GM21360 (cell line): Measurements from ENCODE around the gene SLC9A9.

ENCODE experiments used
- ATAC-seq: cut with Tn5 transposase; IDR thresholded peaks from one replicate; pipeline ENCODE4 v1.9.1; 2021; ENCODE audit warnings: mild to moderate bottlenecking, moderate library complexity; ENCODE audit not compliant: unreplicated experiment

Gene SLC9A9

DNA sequence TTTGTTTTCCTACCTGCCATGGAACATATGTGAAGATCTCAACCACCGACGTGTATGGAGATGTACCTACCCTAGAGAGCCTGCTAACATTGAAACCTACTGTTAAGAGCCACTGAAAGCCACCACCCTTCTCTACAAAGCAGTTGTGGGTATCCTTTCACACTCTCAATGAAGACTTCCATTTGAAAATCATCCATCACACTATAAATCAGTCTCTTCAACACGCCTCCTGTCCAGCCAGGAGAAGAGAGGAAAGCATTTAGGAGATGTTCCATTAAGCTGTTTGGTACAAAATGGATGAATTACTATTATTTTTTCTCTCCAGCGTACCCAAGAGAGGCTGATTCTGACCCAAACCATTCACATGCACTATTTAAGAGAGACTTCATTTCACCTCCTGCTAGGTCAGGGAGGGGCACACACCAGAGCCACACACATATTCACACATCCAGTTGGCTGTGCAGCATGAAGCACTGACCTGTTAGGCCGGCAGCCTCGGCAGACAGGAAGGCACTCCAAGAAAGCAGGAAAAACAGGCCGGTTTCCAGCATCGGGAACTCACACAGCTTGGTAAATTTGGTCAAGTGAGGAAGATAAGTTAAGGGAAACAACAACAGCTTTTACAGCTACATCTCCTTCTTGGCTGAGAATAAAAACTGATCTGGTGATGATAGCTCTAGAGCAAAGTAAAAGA is 274.5 kb downstream of the SLC9A9 start:
- no peak for ATAC-seq

GRCh38 chr3:143571548-143571947 is 276.7 kb downstream of the SLC9A9 start:
- ATAC-seq = no peak

- ATAC-seq = no peak
These were observed 280.4 kb downstream of the SLC9A9 start for GRCh38 chr3:143567823-143568222.

GRCh38 chr3:143565951-143566350 is 282.3 kb downstream of the SLC9A9 start:
- ATAC-seq = no peak

DNA sequence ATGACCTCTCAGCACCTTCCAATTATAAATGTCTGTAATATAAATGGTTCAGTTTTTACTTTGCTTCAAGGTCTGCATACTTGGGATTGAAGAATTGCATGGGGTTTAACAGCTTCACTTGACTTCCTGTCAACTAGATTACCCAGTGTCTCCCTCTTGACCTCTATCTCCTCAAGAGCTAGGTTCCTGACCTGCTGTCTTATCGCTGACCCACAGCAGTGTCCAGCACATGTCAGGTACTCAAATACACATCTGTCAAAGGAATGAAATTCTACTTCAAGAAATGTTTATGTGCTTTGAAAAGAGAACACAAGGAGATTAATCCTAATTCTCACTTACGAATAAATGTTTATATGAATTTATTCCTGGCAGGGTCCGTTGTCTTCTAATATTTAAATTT is 284.5 kb downstream of the SLC9A9 start:
- ATAC-seq = no peak

DNA sequence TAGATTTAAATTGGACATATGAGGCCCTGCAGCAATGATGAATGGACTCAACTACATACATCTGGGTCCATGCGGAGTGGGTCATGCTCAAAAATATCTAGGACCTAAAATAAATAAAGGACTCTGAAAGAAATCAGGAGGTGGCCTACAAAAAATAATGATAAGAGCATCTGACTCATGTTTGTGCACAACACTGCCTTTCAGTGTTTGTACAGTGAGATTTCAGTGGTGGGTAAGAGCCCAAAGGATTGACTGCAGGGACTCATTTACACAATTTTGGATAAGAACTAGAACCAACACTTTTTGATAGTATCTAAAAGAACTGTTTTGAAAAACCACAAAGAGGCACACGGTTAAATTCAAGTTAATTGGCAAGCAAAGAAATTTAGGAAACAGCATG is 285.5 kb downstream of the SLC9A9 start:
- ATAC-seq = no peak

DNA sequence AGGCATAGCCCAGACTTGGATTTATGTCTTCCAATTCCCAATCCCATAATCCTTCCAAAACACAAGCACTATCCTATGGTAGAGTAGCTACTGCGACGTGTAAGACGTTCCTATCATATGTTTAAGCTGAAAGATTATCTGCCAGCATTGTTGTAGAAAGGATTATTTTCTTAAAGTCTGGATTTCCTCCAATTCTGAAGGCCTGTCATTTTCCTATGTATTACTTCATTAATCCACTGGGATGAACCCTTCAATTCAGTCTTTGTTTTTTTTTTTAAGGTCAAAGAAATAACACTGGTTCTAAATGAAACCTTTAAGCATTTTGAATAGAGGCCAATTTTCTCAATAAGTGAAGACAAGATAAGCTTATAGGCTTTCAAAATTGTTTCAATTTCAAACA is 289.0 kb downstream of the SLC9A9 start:
- ATAC-seq = no peak

GRCh38 chr3:143552851-143553250 is 295.4 kb downstream of the SLC9A9 start:
- ATAC-seq = no peak

DNA sequence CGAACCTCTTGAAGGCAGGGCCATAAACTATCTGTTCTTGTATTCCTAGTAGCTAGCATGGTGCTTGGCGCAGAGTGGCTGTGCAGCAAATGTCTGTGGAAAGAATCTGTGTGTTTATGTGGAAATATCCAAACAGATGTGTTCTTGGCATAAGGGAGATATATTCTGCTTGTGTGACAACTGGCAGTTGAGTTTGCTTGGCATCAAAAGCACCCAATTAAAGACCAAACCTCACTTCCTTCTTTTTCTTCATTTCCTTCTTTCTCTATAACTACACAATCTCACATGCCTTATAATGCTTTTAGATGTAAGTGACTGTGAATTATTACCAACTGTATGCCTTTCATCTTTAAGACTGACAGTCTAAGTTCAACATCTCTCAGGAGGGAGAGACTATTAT is 296.5 kb downstream of the SLC9A9 start:
- no peak for ATAC-seq

GRCh38 chr3:143548861-143549497 is 299.3 kb downstream of the SLC9A9 start:
- ATAC-seq = no peak

DNA sequence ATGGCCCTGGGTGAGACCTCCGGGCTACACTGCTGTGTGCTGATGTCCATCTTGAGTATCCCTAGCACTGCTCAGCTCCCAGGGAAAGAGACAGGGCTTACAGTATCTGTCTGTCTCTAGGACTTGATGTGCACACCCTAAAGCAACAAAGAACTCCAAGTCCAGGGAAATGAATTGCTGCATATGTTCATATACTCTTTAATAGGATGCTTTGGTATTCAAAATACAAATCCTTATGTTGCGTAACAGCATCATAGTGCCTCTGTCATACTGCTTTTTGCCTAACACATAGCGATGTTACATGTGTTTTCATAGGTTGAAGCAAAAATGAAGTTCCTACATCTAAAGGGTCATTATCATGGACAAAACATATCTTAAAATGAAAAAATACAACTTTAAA is 299.9 kb downstream of the SLC9A9 start:
- no peak for ATAC-seq

GRCh38 chr3:143538577-143538981 is 309.7 kb downstream of the SLC9A9 start:
- no peak for ATAC-seq

DNA sequence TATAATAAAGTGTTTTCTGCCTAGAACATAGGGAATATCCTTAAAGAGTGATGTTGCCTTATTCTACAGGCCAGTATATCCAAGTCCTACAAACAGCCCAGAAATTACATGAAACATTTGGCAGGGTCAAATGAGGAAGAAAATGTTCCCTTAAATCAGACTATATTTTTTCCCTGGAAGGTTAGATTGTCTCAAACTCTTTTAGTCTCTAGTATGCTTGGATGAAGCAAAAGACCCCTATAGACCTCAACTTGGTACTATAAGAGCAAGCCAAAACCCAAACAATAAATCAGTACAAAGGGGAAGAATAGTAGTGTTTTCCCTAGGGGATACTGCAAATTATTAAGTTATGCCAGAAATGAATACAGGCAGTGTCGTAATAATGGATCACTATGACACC is 310.2 kb downstream of the SLC9A9 start:
- ATAC-seq = no peak

DNA sequence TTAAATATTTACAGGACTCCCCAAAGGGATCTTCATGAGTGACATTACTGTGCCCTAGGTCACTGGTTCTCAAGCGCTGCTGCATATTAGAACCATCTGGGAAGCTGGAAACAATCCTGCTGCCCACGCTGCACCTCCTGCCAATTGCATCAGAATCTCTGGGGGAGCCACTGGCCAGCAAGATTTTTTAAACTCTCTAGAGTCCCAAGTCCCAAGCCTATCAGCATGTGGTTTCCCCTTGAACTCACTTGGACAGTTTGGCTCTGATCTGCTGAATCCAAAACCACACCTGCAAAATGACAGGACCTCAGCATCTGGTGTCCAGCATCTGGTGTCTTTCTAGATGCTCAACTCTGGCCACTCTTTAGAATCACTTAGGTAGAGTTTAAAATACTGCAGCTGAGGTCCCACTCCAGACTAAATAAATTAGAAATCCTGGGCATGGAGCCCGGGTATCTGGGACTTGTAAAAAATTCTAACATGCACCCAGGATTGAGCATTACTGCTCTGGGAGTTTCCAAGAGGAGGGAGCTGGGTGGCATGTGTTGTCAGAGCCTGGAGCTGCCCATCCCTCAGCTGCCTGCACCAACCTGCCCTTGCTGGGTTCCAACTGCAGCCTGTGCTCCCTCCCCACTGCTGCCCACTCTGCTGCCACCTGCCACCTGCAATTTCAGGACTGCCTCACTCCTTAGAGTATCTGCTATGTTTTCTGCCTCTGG is 311.3 kb downstream of the SLC9A9 start:
- ATAC-seq = no peak

DNA sequence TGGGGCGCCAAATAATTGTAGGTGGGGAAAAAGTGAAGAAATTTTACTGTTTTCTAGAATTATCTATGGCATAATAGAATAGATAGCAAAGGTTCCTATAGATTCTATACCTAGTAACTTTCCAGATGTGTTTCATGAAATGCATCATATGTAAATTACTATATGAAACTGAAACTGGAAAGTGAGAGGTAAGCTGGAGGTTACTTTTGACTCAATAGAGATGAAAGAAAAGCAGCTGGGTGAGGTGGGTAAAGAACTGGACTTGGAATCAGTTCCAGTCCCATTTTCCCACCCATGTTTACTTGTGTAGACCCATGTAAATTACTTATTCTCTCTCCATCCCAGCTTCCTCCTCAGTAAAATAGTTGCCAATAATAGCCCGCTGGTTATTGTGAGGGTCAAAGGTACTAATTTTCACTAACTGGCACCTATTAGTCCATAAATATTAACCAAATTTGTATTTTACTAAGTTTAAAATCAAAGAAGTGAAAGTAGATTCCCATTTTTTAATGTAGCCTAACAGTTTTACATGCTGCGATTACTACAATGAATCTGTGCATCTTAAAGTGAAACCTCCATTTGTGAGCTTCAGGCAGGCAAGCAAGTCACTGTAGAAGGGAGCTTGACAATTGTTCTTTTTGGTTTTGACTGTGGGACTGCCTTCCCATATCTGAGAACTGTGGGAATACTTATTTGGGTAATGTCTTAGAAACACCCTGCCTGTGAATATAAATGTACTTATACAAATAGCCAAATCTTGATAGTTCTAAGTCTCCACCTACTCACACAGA is 312.1 kb downstream of the SLC9A9 start:
- ATAC-seq = peak; percentile 95

DNA sequence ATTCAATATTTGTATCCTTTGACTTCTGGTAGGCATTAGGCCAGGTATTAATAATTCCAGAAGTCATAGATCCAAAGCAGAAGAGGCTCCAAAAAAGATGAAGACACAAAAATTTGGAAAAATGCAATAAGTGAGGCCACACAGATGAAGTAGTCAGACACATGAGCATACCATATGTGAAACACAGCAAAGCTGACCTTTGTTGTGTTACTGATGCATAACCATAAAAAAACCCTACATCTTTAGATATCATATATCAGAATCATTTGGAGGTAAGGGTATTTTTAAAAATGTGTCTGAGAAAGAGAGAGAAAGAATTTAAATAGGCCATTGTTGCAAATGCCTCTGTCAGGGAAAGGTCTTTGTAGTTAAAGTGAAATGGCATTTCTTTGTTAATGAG is 314.9 kb downstream of the SLC9A9 start:
- no peak for ATAC-seq

DNA sequence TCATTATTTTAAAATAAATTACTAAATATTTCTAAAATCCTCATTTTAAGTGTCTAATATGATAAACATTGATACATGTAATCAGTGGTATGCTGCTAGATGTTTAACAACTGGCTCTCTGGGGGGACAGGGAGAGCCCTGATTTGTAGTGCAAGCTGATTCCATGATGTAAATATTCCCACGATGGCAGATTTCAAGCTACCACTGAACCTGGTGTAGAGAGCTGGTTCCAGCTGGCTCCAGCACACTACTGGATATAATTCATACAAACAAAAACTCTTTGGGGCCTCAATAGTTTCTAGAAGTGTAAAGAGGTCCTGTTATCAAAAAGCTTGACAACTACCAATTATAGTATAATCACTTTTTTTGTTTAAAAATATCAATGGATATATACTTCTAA is 316.2 kb downstream of the SLC9A9 start:
- no peak for ATAC-seq

DNA sequence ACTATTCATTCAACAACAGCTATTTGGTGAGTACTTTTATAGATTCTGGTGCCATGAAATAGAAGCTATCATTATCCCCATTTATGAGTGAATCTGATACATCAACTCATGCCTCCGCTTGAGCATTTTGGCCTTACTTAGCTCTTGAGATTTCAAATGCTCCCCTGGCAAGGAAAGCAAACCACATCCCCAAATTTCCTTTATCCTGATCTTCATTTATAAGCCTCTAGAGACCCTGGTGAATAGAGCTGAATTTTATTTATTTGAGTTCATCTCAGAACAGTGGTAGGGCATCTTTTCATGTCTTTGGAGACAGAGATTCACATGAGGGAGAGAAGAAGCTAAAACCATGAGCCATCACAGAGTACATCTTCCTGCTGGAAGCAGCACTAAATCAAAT is 317.2 kb downstream of the SLC9A9 start:
- no peak for ATAC-seq

- no peak for ATAC-seq
These were observed 318.5 kb downstream of the SLC9A9 start for GRCh38 chr3:143529798-143530197.

DNA sequence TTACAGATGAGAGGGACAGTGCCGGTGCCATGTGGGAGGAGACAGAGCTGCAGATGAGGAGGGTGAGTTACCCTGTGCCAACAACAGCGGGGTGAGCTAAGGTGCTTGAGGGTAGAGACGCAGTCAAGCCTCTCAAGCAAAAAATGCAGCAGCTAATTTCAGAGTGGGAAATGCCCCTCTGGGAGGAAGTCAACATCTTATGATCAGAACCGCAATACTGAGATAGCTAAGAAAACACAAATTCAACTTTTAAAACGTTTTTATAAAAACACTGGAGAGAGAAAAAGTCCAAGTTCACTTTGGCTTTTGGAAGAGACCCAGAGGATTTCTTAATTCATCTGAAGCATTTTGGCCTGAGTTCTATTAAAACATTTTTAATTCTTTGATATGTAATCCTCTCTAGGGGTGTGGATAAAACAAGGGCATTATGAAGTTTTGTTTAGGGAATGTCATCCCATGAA is 319.2 kb downstream of the SLC9A9 start:
- no peak for ATAC-seq

DNA sequence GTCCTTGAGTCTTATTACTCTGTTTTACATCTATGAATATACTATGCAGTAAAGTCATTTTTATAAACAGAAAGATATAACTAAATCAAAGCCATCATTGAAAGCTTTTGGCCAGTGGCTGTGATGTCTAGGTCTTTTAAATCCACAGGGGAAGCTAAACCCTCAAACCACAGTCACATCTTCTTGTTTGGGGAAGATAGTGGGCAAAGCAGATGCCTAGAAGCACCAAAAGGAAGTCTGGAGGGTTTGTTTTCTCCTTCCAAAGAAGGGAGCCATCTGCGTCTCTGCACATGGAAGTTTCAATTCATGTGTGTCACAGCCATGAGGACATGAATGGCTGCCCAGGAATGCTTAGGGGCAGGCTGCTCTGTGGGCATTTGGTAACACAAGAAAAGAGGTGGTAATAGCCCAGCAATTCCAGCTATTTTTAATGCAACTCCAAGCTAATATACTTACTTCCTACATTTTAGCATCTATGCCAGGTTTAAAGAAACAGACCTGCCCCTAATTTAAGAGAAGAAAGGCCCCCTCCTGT is 322.2 kb downstream of the SLC9A9 start:
- no peak for ATAC-seq
